Adipose tissue (tissue), 3 donors: ENCODE results near the gene EEFSEC. TPM values are rescaled to one million over a fixed set of nuclear protein-coding genes. Genes with fewer than 3 reads are reported as not detected.

ENCODE experiments used
- H3K27ac ChIP-seq: one replicate; pipeline ENCODE4 v1.5.1; 2013; ENCODE audit warnings: low read depth, low read length
- WGBS, 3 donors: extraction: QIAGEN DNeasy Blood & Tissue Kit; methylation state at CpG; one replicate each; pipeline ENCODE4 v1.1.7; 2013; 5-methylcytosine and 5-hydroxymethylcytosine counted together
- polyA plus RNA-seq, 3 donors: library from polyadenylated mRNA; stranded (reverse); fragments of 200-250 nt; gene quantifications; one replicate each; pipeline ENCODE4 v1.2.3, GENCODE V29; 2013
- donor health status: healthy with polysubstance abuse.
- donor health status: Bipolar disorder and iron deficiency.
- donor health status: healthy.

Gene EEFSEC
- polyA plus RNA-seq, 3 donors = 8.9 to 14.6 (median 9.0) TPM

DNA sequence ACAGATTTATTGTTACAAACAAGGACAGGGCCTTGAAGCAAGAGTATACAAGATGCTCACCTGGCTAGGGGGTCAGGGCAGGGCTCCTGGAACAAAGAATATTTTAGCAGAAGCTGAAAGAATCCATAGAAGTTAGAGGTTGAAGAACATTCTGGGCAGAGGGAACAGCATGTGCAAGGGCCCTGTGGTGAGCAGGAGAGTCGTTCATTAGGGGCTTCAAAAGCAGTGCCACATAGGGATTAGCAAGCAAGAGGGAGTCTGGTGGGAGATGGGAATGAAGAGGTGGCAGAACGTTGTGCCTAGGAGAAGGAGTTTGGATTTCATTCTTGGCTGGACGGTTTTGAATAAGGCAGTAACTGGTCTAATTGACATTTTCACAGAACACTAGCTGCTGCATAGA is 290.5 kb downstream of the EEFSEC start:
- WGBS, 3 donors = 58 to 72% (median 68%) methylated on average over 3 of the region's 3 CpGs
- no peak overlapping the region for H3K27ac ChIP-seq

GRCh38 chr3:128445357-128445756 is 292.1 kb downstream of the EEFSEC start:
- WGBS, 3 donors = 80 to 97% (median 90%) methylated on average over 1 of the region's 1 CpG

GRCh38 chr3:128446821-128447220 is 293.5 kb downstream of the EEFSEC start:
- H3K27ac ChIP-seq = no peak overlapping the region
- 87 to 93% (median 89%) methylated on average over 1 of the region's 1 CpG for WGBS, 3 donors

More at GRCh38 chr3:128445357-128445756, 292.1 kb downstream of the EEFSEC start:
- no peak overlapping the region for H3K27ac ChIP-seq

GRCh38 chr3:128447561-128448013 is 294.3 kb downstream of the EEFSEC start:
- 87 to 98% (median 90%) methylated on average over 3 of the region's 3 CpGs for WGBS, 3 donors
- no peak overlapping the region for H3K27ac ChIP-seq

DNA sequence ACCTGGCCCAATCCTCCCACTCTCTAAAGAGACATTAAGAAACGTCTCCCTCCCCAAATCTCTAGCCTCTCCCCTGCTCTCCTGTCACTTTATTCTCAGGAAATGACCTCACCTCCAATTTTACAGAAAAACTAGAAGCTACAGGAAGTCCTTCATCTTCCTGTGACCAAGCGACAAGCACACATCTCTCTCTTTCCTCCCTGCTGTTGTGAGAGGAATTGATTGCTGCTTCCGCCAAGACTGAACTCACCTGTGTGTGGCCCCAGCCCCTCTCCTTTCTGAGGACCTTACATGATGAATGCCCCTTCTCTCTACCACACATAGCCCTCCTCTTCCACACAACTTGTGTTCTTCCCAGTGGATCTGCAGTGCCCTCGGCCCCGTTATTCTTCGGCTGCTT is 295.2 kb downstream of the EEFSEC start:
- H3K27ac ChIP-seq = no peak overlapping the region
- WGBS, 3 donors = 42 to 62% (median 55%) methylated on average over 6 of the region's 6 CpGs

DNA sequence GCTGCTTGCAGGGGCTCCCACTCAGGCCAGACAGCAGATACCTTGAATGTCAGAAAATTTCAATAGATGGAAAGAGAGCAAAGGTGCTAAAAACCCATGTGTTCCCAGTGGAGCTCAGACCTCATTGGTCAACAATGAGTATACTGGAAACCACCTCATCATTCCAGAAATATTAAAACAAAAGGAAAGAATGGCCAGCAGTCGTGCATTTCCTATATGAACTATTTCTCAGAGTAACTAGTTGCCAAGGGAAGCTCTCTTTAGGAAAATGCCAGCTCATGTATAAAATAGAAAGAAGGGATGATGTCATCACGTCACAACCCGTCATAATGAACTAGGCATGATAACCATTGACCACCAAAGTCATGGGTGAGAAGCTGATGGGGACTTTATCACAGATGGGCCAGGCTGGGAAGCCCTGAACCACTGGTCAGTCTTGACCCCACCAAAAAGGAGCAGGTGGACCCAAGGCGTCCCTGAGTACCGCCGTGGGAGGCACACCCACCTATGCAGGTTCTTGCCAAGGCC is 295.9 kb downstream of the EEFSEC start:
- H3K27ac ChIP-seq = no peak overlapping the region
- WGBS, 3 donors = 73 to 93% (median 85%) methylated on average over 6 of the region's 6 CpGs

- 85 to 93% (median 91%) methylated on average over 9 of the region's 9 CpGs for WGBS, 3 donors
- no peak overlapping the region for H3K27ac ChIP-seq
Measured at GRCh38 chr3:128452120-128452519, 298.8 kb downstream of the EEFSEC start.

- WGBS, 3 donors = 62 to 92% (median 80%) methylated on average over 21 of the region's 21 CpGs
- no peak overlapping the region for H3K27ac ChIP-seq
Measured at GRCh38 chr3:128452678-128453275, 299.5 kb downstream of the EEFSEC start.

GRCh38 chr3:128453501-128454309 is 300.4 kb downstream of the EEFSEC start:
- 63 to 84% (median 73%) methylated on average over 21 of the region's 21 CpGs for WGBS, 3 donors
- H3K27ac ChIP-seq = no peak overlapping the region

DNA sequence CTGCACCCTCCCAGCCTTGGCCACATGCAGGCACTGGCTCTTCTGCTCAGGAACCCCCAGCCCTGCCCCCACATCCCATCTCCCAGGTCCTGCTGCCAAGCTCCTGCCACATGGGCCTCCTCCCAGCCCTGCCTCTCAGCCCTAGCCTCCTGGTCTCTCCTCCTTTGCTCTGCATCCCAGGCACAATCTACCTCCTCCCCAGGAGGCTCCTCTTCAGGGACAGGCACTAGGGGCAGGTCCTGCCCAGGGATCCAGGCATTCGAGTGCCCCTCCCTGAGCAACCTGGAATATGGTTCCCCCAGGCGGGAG is 301.0 kb downstream of the EEFSEC start:
- WGBS, 3 donors = 91 to 100% (median 93%) methylated on average over 2 of the region's 2 CpGs
- H3K27ac ChIP-seq = no peak overlapping the region

- WGBS, 3 donors = 63 to 84% (median 77%) methylated on average over 5 of the region's 5 CpGs
- H3K27ac ChIP-seq = no peak overlapping the region
Measured at GRCh38 chr3:128455116-128455515, 301.8 kb downstream of the EEFSEC start.

- H3K27ac ChIP-seq = no peak overlapping the region
- WGBS, 3 donors = 70 to 78% (median 76%) methylated on average over 16 of the region's 16 CpGs
Measured at GRCh38 chr3:128455786-128456748, 302.8 kb downstream of the EEFSEC start.

DNA sequence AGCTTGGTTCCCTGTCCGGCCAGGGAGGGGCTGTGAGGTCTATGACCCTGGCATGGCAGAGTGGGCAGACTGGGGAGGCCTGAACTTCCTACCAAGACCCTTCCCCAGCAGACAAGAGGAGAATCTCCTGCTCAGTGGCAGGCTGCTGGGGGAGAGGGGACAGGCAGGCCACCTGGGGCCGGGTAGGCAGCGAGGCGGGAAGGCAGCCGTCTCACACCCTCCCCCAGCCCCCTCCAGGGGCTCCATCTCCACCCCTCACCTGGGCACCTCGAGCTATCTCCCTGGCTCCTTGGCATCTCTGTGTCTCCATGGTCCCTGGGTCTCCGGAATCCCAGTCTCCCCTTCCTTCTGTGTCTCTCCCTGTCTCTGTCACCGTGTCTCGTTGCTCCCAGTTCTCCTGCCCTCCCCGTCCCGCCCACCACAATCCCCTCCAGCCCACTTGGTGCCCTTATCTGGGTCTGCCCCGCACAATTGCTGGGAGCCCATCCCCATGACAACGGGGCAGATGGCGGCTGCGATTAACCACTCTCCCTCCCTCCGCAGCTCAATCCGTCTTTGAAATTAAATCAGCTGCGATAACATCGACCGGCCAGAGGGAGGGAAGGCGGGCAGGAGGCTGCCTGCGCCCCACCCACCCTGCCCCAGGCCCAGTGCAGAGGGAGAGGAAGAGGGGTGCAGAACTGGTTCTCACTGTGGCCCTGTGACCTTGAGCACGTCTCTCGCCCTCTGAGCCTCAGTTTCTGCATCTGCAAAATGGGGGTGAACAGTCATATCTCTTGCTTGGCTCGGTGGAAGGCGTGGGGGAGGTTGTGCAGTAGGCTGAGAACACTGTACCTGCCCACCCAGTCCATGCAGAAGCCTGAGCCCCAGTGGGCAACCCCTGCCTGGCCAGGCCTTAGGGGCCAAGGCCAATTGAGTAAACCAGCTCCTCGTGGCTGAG is 303.8 kb downstream of the EEFSEC start:
- 43 to 69% (median 64%) methylated on average over 25 to 27 of the region's 27 CpGs for WGBS, 3 donors
- no peak overlapping the region for H3K27ac ChIP-seq

GRCh38 chr3:128457937-128458336 is 304.7 kb downstream of the EEFSEC start:
- 80 to 85% (median 82%) methylated on average over 12 of the region's 12 CpGs for WGBS, 3 donors
- H3K27ac ChIP-seq = no peak overlapping the region
